ENCODE data around the gene ANKRD62. TPM values are rescaled to one million over a fixed set of nuclear protein-coding genes. Genes with fewer than 3 reads are reported as not detected.

ANKRD62 gene
- total and polyA plus RNA-seq, 4 experiments from 2014 or later = not detected

GRCh38 chr18:12088096-12088495 is 5.5 kb upstream of the ANKRD62 start:
- intact Hi-C loops (cut with micrococcal nuclease) = no loop called here
- peaks cover 0 to 3% (median 0%) of the 10 kb centered on the region in 8 donors for H3K9me3 Mint-ChIP-seq
- CTCF ChIA-PET (ENCODE audit: partially characterized antibody) = no interaction called here
- H3K4me3 Mint-ChIP-seq = no peak overlapping the region
- Histone ChIP-seq H3K27me3 (ENCODE audit: insufficient read depth, low read length) (no peaks in the 10 kb centered on the region), H3K4me3 (ENCODE audit: low read length in 2 of 2) (no peak overlapping the region), H3K36me3 (ENCODE audit: insufficient read depth, low read length) (no peaks in the 10 kb centered on the region), H3K27ac (ENCODE audit: low read depth, low read length) (no peak overlapping the region), H3K9me3 (ENCODE audit: control insufficient read depth in 1 of 2, low read length in 2 of 2) (no peaks in the 10 kb centered on the region), H3K4me1 (ENCODE audit: insufficient read depth, low read length) (no peaks in the 10 kb centered on the region)
- peak overlapping the region in 1 of 7 donors; percentile 25 for H3K27ac Mint-ChIP-seq
- H3K27me3 Mint-ChIP-seq = peaks cover 0 to 7% of the 10 kb centered on the region in 2 donors
- POLR2A ChIA-PET (ENCODE audit: partially characterized antibody) = no interaction called here
- no peaks in the 10 kb centered on the region for H3K36me3 Mint-ChIP-seq
- H3K4me1 Mint-ChIP-seq = no peaks in the 10 kb centered on the region
- DNase-seq = no peak

GRCh38 chr18:12088731-12089375 is 4.8 kb upstream of the ANKRD62 start:
- no peaks in the 10 kb centered on the region for H3K4me1 Mint-ChIP-seq
- H3K27me3 Mint-ChIP-seq = peaks cover 0 to 3% of the 10 kb centered on the region in 2 donors
- H3K9me3 ChIP-seq (ENCODE audit: control insufficient read depth in 1 of 2, low read length in 2 of 2) = no peaks in the 10 kb centered on the region
- no peak overlapping the region for H3K4me3 ChIP-seq (ENCODE audit: low read length in 2 of 2)
- peak in 1 of 5 donors; percentile 29 for DNase-seq
- no peaks in the 10 kb centered on the region for H3K4me1 ChIP-seq (ENCODE audit: insufficient read depth, low read length)
- ChIA-PET POLR2A (ENCODE audit: partially characterized antibody) (no interaction called here), CTCF (ENCODE audit: partially characterized antibody) (no interaction called here)
- H3K36me3 ChIP-seq (ENCODE audit: insufficient read depth, low read length) = no peaks in the 10 kb centered on the region
- no peak overlapping the region for H3K27ac Mint-ChIP-seq
- H3K27ac ChIP-seq (ENCODE audit: low read depth, low read length) = no peak overlapping the region
- peaks cover 0 to 5% (median 0%) of the 10 kb centered on the region in 8 donors for H3K9me3 Mint-ChIP-seq
- peak overlapping the region in 1 of 8 donors; percentile 18 for H3K4me3 Mint-ChIP-seq
- intact Hi-C loops (cut with micrococcal nuclease) = no loop called here
- no peaks in the 10 kb centered on the region for H3K36me3 Mint-ChIP-seq
- H3K27me3 ChIP-seq (ENCODE audit: insufficient read depth, low read length) = no peaks in the 10 kb centered on the region

- H3K4me1 ChIP-seq (ENCODE audit: insufficient read depth, low read length) = no peaks in the 10 kb centered on the region
- peaks cover 3 to 5% of the 10 kb centered on the region in 2 donors for H3K27me3 Mint-ChIP-seq
- no peaks in the 10 kb centered on the region for H3K27me3 ChIP-seq (ENCODE audit: insufficient read depth, low read length)
- no peak overlapping the region for H3K4me3 Mint-ChIP-seq
- peaks cover 0 to 6% (median 0%) of the 10 kb centered on the region in 8 donors for H3K9me3 Mint-ChIP-seq
- H3K4me1 Mint-ChIP-seq = no peaks in the 10 kb centered on the region
- H3K36me3 ChIP-seq (ENCODE audit: insufficient read depth, low read length) = no peaks in the 10 kb centered on the region
- no peaks in the 10 kb centered on the region for H3K9me3 ChIP-seq (ENCODE audit: control insufficient read depth in 1 of 2, low read length in 2 of 2)
- no peak overlapping the region for H3K27ac ChIP-seq (ENCODE audit: low read depth, low read length)
- no peak overlapping the region for H3K4me3 ChIP-seq (ENCODE audit: low read length in 2 of 2)
- intact Hi-C loops (cut with micrococcal nuclease) = no loop called here
- no peaks in the 10 kb centered on the region for H3K36me3 Mint-ChIP-seq
- no peak overlapping the region for H3K27ac Mint-ChIP-seq
- ChIA-PET POLR2A (ENCODE audit: partially characterized antibody) (no interaction called here), CTCF (ENCODE audit: partially characterized antibody) (no interaction called here)
- no peak for DNase-seq
Observed at GRCh38 chr18:12091538-12092141, 2.0 kb upstream of the ANKRD62 start.

GRCh38 chr18:12092398-12093229 is 1.0 kb upstream of the ANKRD62 start:
- Histone ChIP-seq H3K4me1 (ENCODE audit: insufficient read depth, low read length) (no peaks in the 10 kb centered on the region), H3K9me3 (ENCODE audit: control insufficient read depth in 1 of 2, low read length in 2 of 2) (no peaks in the 10 kb centered on the region), H3K27me3 (ENCODE audit: insufficient read depth, low read length) (no peaks in the 10 kb centered on the region), H3K4me3 (ENCODE audit: low read length in 2 of 2) (no peak overlapping the region), H3K27ac (ENCODE audit: low read depth, low read length) (no peak overlapping the region), H3K36me3 (ENCODE audit: insufficient read depth, low read length) (no peaks in the 10 kb centered on the region)
- intact Hi-C loops (cut with micrococcal nuclease) = no loop called here
- Mint-ChIP-seq H3K27me3 (peaks cover 0 to 5% of the 10 kb centered on the region in 2 donors), H3K4me1 (no peaks in the 10 kb centered on the region), H3K4me3 (no peak overlapping the region), H3K27ac (no peak overlapping the region), H3K9me3 (peaks cover 0 to 3% (median 0%) of the 10 kb centered on the region in 8 donors), H3K36me3 (no peaks in the 10 kb centered on the region)
- ChIA-PET CTCF (ENCODE audit: partially characterized antibody) (no interaction called here), POLR2A (ENCODE audit: partially characterized antibody) (no interaction called here)
- no peak for DNase-seq

GRCh38 chr18:12098374-12098773 is 4.7 kb downstream of the ANKRD62 start:
- Histone ChIP-seq H3K36me3 (ENCODE audit: insufficient read depth, low read length) (no peaks in the 10 kb centered on the region), H3K4me1 (ENCODE audit: insufficient read depth, low read length) (no peaks in the 10 kb centered on the region), H3K9me3 (ENCODE audit: control insufficient read depth in 1 of 2, low read length in 2 of 2) (no peaks in the 10 kb centered on the region), H3K27me3 (ENCODE audit: insufficient read depth, low read length) (no peaks in the 10 kb centered on the region), H3K4me3 (ENCODE audit: low read length in 2 of 2) (no peak overlapping the region), H3K27ac (ENCODE audit: low read depth, low read length) (no peak overlapping the region)
- H3K36me3 Mint-ChIP-seq = no peaks in the 10 kb centered on the region
- peaks cover 3 to 13% of the 10 kb centered on the region in 2 donors for H3K27me3 Mint-ChIP-seq
- peaks cover 0 to 3% (median 0%) of the 10 kb centered on the region in 8 donors for H3K9me3 Mint-ChIP-seq
- ChIA-PET POLR2A (ENCODE audit: partially characterized antibody) (no interaction called here), CTCF (ENCODE audit: partially characterized antibody) (no interaction called here)
- no peak overlapping the region for H3K4me3 Mint-ChIP-seq
- H3K4me1 Mint-ChIP-seq = no peaks in the 10 kb centered on the region
- DNase-seq = no peak
- intact Hi-C loops (cut with micrococcal nuclease) = no loop called here
- H3K27ac Mint-ChIP-seq = no peak overlapping the region

- intact Hi-C loops (cut with micrococcal nuclease) = no loop called here
Observed at GRCh38 chr18:12099160-12099559, 5.5 kb downstream of the ANKRD62 start.

GRCh38 chr18:12101266-12101665 is 7.6 kb downstream of the ANKRD62 start:
- no peak for DNase-seq
- Histone ChIP-seq H3K9me3 (ENCODE audit: control insufficient read depth in 1 of 2, low read length in 2 of 2) (no peaks in the 10 kb centered on the region), H3K4me3 (ENCODE audit: low read length in 2 of 2) (no peak overlapping the region), H3K36me3 (ENCODE audit: insufficient read depth, low read length) (no peaks in the 10 kb centered on the region), H3K27me3 (ENCODE audit: insufficient read depth, low read length) (no peaks in the 10 kb centered on the region), H3K4me1 (ENCODE audit: insufficient read depth, low read length) (no peaks in the 10 kb centered on the region), H3K27ac (ENCODE audit: low read depth, low read length) (no peak overlapping the region)
- Mint-ChIP-seq H3K27me3 (peaks cover 3 to 12% of the 10 kb centered on the region in 2 donors), H3K9me3 (no peaks in the 10 kb centered on the region), H3K4me3 (no peak overlapping the region), H3K4me1 (no peaks in the 10 kb centered on the region), H3K27ac (no peak overlapping the region), H3K36me3 (no peaks in the 10 kb centered on the region)
- CTCF ChIA-PET (ENCODE audit: partially characterized antibody) = no interaction called here
- POLR2A ChIA-PET (ENCODE audit: partially characterized antibody) = no interaction called here
- intact Hi-C loops (cut with micrococcal nuclease) = no loop called here

More at GRCh38 chr18:12099160-12099559, 5.5 kb downstream of the ANKRD62 start:
- ChIA-PET POLR2A (ENCODE audit: partially characterized antibody) (no interaction called here), CTCF (ENCODE audit: partially characterized antibody) (no interaction called here)
- Histone ChIP-seq H3K9me3 (ENCODE audit: control insufficient read depth in 1 of 2, low read length in 2 of 2) (no peaks in the 10 kb centered on the region), H3K4me1 (ENCODE audit: insufficient read depth, low read length) (no peaks in the 10 kb centered on the region), H3K27me3 (ENCODE audit: insufficient read depth, low read length) (no peaks in the 10 kb centered on the region), H3K36me3 (ENCODE audit: insufficient read depth, low read length) (no peaks in the 10 kb centered on the region), H3K27ac (ENCODE audit: low read depth, low read length) (no peak overlapping the region), H3K4me3 (ENCODE audit: low read length in 2 of 2) (no peak overlapping the region)
- Mint-ChIP-seq H3K27ac (no peak overlapping the region), H3K9me3 (no peaks in the 10 kb centered on the region), H3K27me3 (peaks cover 3 to 13% of the 10 kb centered on the region in 2 donors), H3K4me1 (no peaks in the 10 kb centered on the region), H3K36me3 (no peaks in the 10 kb centered on the region), H3K4me3 (no peak overlapping the region)
- no peak for DNase-seq
